GM23248 (cell line): ENCODE data around the gene TM9SF2.

Source experiments
- EZH2 ChIP-seq: fragments of 200-600 bp; sonication (generic); IDR thresholded peaks from 2 replicates; pipeline ENCODE4 v1.6.1; 2018; ENCODE audit warnings: antibody characterized with exemption, mild to moderate bottlenecking; ENCODE audit not compliant: insufficient read depth, poor library complexity, severe bottlenecking
- EZH2phosphoT487 ChIP-seq: fragments of 200-600 bp; sonication (generic); IDR thresholded peaks from 2 replicates; pipeline ENCODE4 v1.6.1; 2018; ENCODE audit warnings: antibody characterized with exemption, moderate library complexity, mild to moderate bottlenecking, low read depth; ENCODE audit not compliant: insufficient read depth

GRCh38 chr13:99454518-99455183, 46.6 kb upstream of the TM9SF2 start:
- no peak for TF ChIP-seq EZH2
- no peak for TF ChIP-seq EZH2phosphoT487
